K562 (cell line): ENCODE data around the gene GATA6. TPM values are rescaled to one million over a fixed set of nuclear protein-coding genes. Genes with fewer than 3 reads are reported as not detected.

ENCODE experiments used
- ATAC-seq: fragments of 200-7000 bp; cut with Tn5 transposase; 3 replicates; pipeline ENCODE4 v1.9.1; 2020; ENCODE audit warnings: moderate library complexity
- BruUV-seq: library from RNA; stranded (reverse); fragments of 400-500 nt; replicated peaks from 2 replicates; lab custom pipeline; 2021; lab: Mats Ljungman, UMichigan
- CTCF ChIA-PET: fragments of 300-600 bp; formaldehyde crosslinking; extraction: SDS; loops from one replicate; lab custom pipeline; 2021; ENCODE audit warnings: low intra/inter-chr PET ratio; lab: Yijun Ruan, JAX
- POLR2A ChIA-PET: fragments of 300-600, 350-650 bp; sonication (Branson Sonifier 250); formaldehyde crosslinking; extraction: SDS; loops from one replicate; lab custom pipeline; 2021; ENCODE audit warnings: antibody characterized with exemption, inconsistent platforms; lab: Yijun Ruan, JAX
- DNase-seq, 4 experiments: peaks; one replicate each; pipeline versions ENCODE4 v3.0.0 to v3.0.0-alpha.2; 2011 to 2018; ENCODE audit warnings: low spot score in 3 of 4, mixed read lengths in 3 of 4; ENCODE audit errors: extremely low read depth in 1 of 4
- FAIRE-seq: peaks from 2 replicates; lab custom pipeline; 2011; peaks lifted over from hg19 to GRCh38; lab: Jason Lieb, UNC
- H2AFZ ChIP-seq: 2 replicates; pipeline ENCODE4 v1.6.0; 2011; ENCODE audit warnings: low read depth, low read length, control low read depth, inconsistent platforms
- H3K27ac ChIP-seq: fragments of 200-600 bp; 3 replicates; pipeline ENCODE4 v1.8.0; 2011; ENCODE audit warnings: low read depth, mild to moderate bottlenecking, control low read depth, inconsistent platforms, low read length, moderate library complexity, mixed read lengths; ENCODE audit errors: extremely low read depth
- H3K27me3 ChIP-seq, 2 experiments: fragments of 300-600 bp in 1 of 2; 2 replicates in 1 of 2; 3 replicates in 1 of 2; pipeline versions ENCODE4 v1.6.0 to v1.8.0; 2011; ENCODE audit warnings: inconsistent platforms in 2 of 2, low read length in 2 of 2, mild to moderate bottlenecking in 1 of 2, mixed read lengths in 1 of 2, moderate library complexity in 1 of 2; ENCODE audit not compliant: control insufficient read depth in 2 of 2, insufficient read depth in 2 of 2
- H3K36me3 ChIP-seq: fragments of 300-600 bp; 3 replicates; pipeline ENCODE4 v1.8.0; 2011; ENCODE audit warnings: mild to moderate bottlenecking, low read length, inconsistent platforms; ENCODE audit not compliant: control insufficient read depth, insufficient read depth
- H3K4me1 ChIP-seq, 2 experiments: fragments of 200-600 bp in 1 of 2; replicated peaks in 1 of 2; 2 replicates in 1 of 2; 3 replicates in 1 of 2; pipeline versions ENCODE4 v1.5.1 to v1.8.0; 2011; ENCODE audit warnings: inconsistent platforms in 2 of 2, low read length in 2 of 2, mild to moderate bottlenecking in 1 of 2, mixed read lengths in 1 of 2, moderate library complexity in 1 of 2; ENCODE audit not compliant: control insufficient read depth in 2 of 2, insufficient read depth in 2 of 2
- H3K4me2 ChIP-seq: 2 replicates; pipeline ENCODE4 v1.6.1; 2011; ENCODE audit warnings: low read length, control low read depth, inconsistent platforms, mixed read lengths; ENCODE audit not compliant: insufficient read depth
- H3K4me3 ChIP-seq: fragments of 200-600 bp; sonication (generic), shearing (Covaris generic); 2 replicates; pipeline ENCODE4 v1.5.1; 2016; ENCODE audit warnings: control low read depth, inconsistent platforms
- H3K79me2 ChIP-seq: fragments of 200-600 bp; 3 replicates; pipeline ENCODE4 v1.8.0; 2011; ENCODE audit warnings: low read length, inconsistent platforms; ENCODE audit not compliant: control insufficient read depth, insufficient read depth
- H3K9ac ChIP-seq, 2 experiments: 2 replicates each; pipeline versions ENCODE4 v1.6.0 to v1.6.1; 2011; ENCODE audit warnings: low read depth in 2 of 2, low read length in 2 of 2, control low read depth in 1 of 2, inconsistent platforms in 1 of 2, mild to moderate bottlenecking in 1 of 2, mixed read lengths in 1 of 2; ENCODE audit not compliant: insufficient read depth in 1 of 2
- H3K9me1 ChIP-seq: one replicate; pipeline ENCODE4 v1.6.0; 2011; ENCODE audit warnings: inconsistent platforms, mild to moderate bottlenecking, low read length, moderate library complexity; ENCODE audit not compliant: control insufficient read depth, insufficient read depth
- H3K9me3 ChIP-seq: replicated peaks from 2 replicates; pipeline ENCODE4 v1.5.1; 2011; ENCODE audit warnings: low read depth, low read length, inconsistent platforms; ENCODE audit not compliant: control insufficient read depth, insufficient read depth
- H4K20me1 ChIP-seq: replicated peaks from 2 replicates; pipeline ENCODE4 v1.6.1; 2011; ENCODE audit warnings: low read length, inconsistent platforms, mixed read lengths; ENCODE audit not compliant: control insufficient read depth, insufficient read depth
- CHD4 ChIP-seq: fragments of 200-600 bp; sonication (generic); IDR thresholded peaks from 3 replicates; pipeline ENCODE4 v1.6.1; 2012; ENCODE audit warnings: low read depth, mild to moderate bottlenecking, mixed read lengths, low read length, inconsistent platforms; ENCODE audit not compliant: insufficient read depth, insufficient replicate concordance, poor library complexity, severe bottlenecking
- ERF ChIP-seq: fragments of 450-650 bp; formaldehyde crosslinking; IDR thresholded peaks from 2 replicates; pipeline ENCODE4 v1.4.0; 2020; ENCODE audit warnings: mild to moderate bottlenecking, mixed read lengths
- NFIX ChIP-seq: fragments of 250-450 bp; sonication (Bioruptor Pico); IDR thresholded peaks from 2 replicates; pipeline ENCODE4 v1.4.0; 2020; ENCODE audit warnings: low read depth, mild to moderate bottlenecking, moderate library complexity
- ZNF143 ChIP-seq: sonication (generic); formaldehyde crosslinking; IDR thresholded peaks from 2 replicates; pipeline ENCODE4 v1.9.0; 2022; ENCODE audit warnings: mild to moderate bottlenecking, missing genetic modification reagents
- WGBS: fragments of 100-300 bp; shearing (Covaris generic); methylation state at CpG from one replicate; pipeline ENCODE4 v1.1.6; 2016; ENCODE audit warnings: low coverage, mixed read lengths; ENCODE audit not compliant: insufficient coverage; ENCODE audit errors: missing lambda C conversion rate; 5-methylcytosine and 5-hydroxymethylcytosine counted together
- in situ Hi-C: fragments of 300-500 bp; cut with MboI; formaldehyde crosslinking; loops from 4 replicates; pipeline ENCODE4 v1.15.0; 2018; ENCODE audit warnings: inconsistent platforms, mixed read lengths
- intact Hi-C: fragments of 100-400 bp; cut with micrococcal nuclease; formaldehyde crosslinking; loops from 2 replicates; pipeline ENCODE4 v1.14.2; 2022
- polyA plus RNA-seq, 8 experiments: library from polyadenylated mRNA; depleted of rRNA in 4 of 8; stranded (reverse) in 5 of 8; unstranded in 3 of 8; fragments of >200 nt; fragmentation: Nextera tagmentation in 2 of 8; fragmentation: Illumina TruSeq in 1 of 8; extraction: Ambion mirVana in 2 of 8; extraction: Trizol in 1 of 8; gene quantifications; 2 replicates each; pipeline versions ENCODE4 v1.2.1 to v1.2.3, GENCODE V29; 2011 to 2014; ENCODE audit warnings: inconsistent platforms in 1 of 8, missing spikeins in 1 of 8
- total RNA-seq, 7 experiments: library from RNA; depleted of rRNA in 6 of 7; stranded (reverse); fragments of >200 nt in 6 of 7; fragmentation: Illumina TruSeq in 2 of 7; extraction: Trizol in 2 of 7; gene quantifications; 2 replicates each; pipeline versions ENCODE4 v1.2.1 to v1.2.3, GENCODE V29; 2011 to 2021; ENCODE audit warnings: low replicate concordance in 1 of 7
- TF ChIP-seq, protein P1 (sequence below): fragments of 250-450 bp; sonication (Bioruptor Pico); IDR thresholded peaks from 2 replicates; pipeline ENCODE4 v1.4.0; 2020; ENCODE audit warnings: mild to moderate bottlenecking, moderate library complexity, borderline replicate concordance

GATA6 gene
- total and polyA plus RNA-seq, 9 of the 15 experiments (the other 6 are each of a cell fraction or from before 2014, with no cell fraction given), result 0.01 to 0.24 (median 0.16) TPM; not detected in 5

DNA sequence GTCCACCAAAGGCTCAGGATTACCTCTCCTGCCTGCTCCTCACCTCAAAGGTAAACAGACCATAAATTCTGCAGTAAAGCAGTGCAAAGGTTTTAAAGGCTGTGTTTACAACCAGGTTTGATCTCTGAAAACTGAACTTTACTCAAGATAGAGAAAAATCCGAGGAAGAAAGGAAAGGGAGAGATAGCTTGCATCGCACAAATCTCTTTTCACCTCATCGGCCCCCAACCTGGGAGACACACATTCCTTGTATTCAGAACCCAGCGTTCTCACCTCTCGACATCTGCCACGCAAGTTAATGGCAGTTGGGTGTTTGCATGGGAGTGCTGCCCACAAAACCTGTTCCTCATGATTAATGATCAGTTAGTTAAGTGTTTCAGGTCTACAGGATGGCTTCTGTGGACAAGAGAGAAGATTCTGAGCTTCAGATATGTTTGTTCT, 72.6 kb downstream of the GATA6 start:
- TF ChIP-seq NFIX (CRISPR knock-in tag), result no peak
- no peak for TF ChIP-seq ZNF143
- no peak for TF ChIP-seq ERF
- TF ChIP-seq CHD4, result no peak
- TF ChIP-seq, protein P1, sequence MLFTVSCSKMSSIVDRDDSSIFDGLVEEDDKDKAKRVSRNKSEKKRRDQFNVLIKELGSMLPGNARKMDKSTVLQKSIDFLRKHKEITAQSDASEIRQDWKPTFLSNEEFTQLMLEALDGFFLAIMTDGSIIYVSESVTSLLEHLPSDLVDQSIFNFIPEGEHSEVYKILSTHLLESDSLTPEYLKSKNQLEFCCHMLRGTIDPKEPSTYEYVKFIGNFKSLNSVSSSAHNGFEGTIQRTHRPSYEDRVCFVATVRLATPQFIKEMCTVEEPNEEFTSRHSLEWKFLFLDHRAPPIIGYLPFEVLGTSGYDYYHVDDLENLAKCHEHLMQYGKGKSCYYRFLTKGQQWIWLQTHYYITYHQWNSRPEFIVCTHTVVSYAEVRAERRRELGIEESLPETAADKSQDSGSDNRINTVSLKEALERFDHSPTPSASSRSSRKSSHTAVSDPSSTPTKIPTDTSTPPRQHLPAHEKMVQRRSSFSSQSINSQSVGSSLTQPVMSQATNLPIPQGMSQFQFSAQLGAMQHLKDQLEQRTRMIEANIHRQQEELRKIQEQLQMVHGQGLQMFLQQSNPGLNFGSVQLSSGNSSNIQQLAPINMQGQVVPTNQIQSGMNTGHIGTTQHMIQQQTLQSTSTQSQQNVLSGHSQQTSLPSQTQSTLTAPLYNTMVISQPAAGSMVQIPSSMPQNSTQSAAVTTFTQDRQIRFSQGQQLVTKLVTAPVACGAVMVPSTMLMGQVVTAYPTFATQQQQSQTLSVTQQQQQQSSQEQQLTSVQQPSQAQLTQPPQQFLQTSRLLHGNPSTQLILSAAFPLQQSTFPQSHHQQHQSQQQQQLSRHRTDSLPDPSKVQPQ (CRISPR knock-in tag), result no peak

More for the DNA sequence above, 72.6 kb downstream of the GATA6 start:
- 4% methylated on average over 6 of the region's 6 CpGs for WGBS
- H3K9me3 ChIP-seq, result no peaks in the 10 kb centered on the region
- no peak for ATAC-seq
- no TSS peak for BruUV-seq
- FAIRE-seq, result no peak
- no peak for DNase-seq
- no peak overlapping the region for H3K27ac ChIP-seq
- H3K4me2 ChIP-seq, result no peak overlapping the region
- no peaks in the 10 kb centered on the region for H3K79me2 ChIP-seq
- peaks cover 36 to 37% of the 10 kb centered on the region in 2 experiments for H3K27me3 ChIP-seq
- CTCF ChIA-PET, result no interaction called here
- intact Hi-C loops (no loop called here), in situ Hi-C loops (no loop called here)
- H2AFZ ChIP-seq, result no peak overlapping the region
- no peaks in the 10 kb centered on the region for H3K4me1 ChIP-seq
- H3K9ac ChIP-seq, result no peak overlapping the region
- H4K20me1 ChIP-seq, result peaks cover 3% of the 10 kb centered on the region; the same call in 1 of the 2 replicates
- no peaks in the 10 kb centered on the region for H3K9me1 ChIP-seq
- H3K4me3 ChIP-seq, result no peak overlapping the region
- H3K36me3 ChIP-seq, result no peaks in the 10 kb centered on the region
- POLR2A ChIA-PET, result no interaction called here
